ENCODE results near the gene KHK.
"Not testable (repeated sequence)": the region's sequence is repeated elsewhere in the genome, so short reads cannot be mapped to it uniquely, and the experiment has no call there.

KHK gene

DNA sequence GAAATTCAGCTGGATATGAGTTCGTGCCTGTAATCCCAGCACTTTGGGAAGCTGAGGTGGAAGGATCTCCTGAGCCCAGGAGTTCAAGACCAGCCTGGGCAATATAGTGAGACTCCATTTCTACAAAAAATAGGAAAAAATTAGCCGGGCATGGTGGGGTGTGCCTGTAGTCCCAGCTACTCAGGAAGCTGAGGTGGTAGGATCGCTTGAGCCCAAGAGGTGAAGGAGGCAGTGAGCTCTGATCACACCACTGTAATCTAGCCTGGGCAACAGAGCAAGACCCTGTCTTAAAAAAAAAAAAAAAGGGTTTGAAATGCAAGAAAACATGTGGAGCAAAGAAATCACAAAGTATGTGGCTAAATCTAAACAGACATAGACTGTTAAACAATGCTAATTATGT, 22.5 kb downstream of the KHK start:
- no peak overlapping the region for H3K4me3 ChIP-seq (replicated peaks in 1 of 2; ENCODE audit: low read depth in 2 of 2, low read length in 2 of 2)
- TF ChIP-seq, protein P1, sequence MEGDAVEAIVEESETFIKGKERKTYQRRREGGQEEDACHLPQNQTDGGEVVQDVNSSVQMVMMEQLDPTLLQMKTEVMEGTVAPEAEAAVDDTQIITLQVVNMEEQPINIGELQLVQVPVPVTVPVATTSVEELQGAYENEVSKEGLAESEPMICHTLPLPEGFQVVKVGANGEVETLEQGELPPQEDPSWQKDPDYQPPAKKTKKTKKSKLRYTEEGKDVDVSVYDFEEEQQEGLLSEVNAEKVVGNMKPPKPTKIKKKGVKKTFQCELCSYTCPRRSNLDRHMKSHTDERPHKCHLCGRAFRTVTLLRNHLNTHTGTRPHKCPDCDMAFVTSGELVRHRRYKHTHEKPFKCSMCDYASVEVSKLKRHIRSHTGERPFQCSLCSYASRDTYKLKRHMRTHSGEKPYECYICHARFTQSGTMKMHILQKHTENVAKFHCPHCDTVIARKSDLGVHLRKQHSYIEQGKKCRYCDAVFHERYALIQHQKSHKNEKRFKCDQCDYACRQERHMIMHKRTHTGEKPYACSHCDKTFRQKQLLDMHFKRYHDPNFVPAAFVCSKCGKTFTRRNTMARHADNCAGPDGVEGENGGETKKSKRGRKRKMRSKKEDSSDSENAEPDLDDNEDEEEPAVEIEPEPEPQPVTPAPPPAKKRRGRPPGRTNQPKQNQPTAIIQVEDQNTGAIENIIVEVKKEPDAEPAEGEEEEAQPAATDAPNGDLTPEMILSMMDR (IDR thresholded peaks at IDR 0.05; ENCODE audit: low read depth, low read length) = no peak
- no peak for DNase-seq (ENCODE audit: low read depth in 2 of 2)

DNA sequence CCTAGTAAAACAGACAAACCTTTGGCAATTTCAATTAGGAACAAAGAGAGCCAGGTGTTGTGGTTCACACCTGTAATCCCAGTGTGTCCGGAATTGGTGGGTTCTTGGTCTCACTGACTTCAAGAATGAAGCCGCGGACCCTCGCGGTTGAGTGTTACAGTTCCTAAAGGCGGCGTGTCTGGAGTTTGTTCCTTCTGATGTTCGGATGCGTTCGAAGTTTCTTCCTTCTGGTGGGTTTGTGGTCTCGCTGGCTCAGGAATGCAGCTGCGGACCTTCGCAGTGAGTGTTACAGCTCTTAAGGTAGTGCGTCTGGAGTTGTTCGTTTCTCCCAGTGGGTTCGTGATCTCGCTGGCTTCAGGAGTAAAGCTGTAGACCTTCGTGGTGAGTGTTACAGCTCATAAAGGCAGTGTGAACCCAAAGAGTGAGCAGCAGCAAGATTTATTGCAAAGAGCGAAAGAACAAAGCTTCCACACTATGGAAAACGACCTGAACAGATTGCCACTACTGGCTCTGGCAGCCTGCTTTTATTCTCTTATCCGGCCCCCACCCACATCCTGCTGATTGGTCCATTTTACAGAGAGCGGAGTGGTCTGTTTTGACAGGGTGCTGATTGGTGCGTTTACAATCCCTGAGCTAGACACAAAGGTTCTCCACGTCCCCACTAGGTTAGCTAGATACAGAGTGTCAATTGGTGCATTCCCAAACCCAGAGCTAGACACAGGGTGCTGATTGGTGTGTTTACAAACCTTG, 24.2 kb downstream of the KHK start:
- not testable (repeated sequence) for H3K4me3 ChIP-seq (replicated peaks in 1 of 2; ENCODE audit: low read depth in 2 of 2, low read length in 2 of 2); DNase-seq (ENCODE audit: low read depth in 2 of 2)

DNA sequence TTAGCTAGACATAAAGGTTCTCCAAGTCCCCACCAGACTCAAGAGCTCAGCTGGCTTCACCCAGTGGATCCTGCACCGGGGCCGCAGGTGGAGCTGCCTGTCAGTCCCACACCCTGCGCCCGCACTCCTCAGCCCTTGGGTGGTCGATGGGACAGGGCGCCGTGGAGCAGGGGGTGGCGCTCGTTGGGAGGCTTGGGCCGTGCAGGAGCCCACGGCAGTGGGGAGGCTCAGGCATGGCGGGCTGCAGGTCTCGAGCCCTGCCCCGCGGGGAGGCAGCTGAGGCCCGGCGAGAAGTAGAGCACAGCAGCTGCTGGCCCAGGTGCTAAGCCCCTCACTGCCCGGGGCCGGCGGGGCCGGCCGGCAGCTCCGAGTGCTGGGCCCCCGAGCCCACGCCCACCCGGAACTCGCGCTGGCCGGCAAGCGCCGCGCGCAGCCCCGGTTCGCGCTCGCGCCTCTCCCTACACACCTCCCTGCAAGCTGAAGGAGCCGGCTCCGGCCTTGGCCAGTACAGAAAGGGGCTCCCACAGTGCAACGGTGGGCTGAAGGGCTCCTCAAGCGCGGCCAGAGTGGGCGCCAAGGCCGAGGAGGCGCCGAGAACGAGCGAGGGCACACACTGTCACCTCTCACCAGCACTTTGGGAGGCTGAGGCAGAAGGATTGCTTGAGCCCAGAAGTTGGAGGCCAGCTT, 25.0 kb downstream of the KHK start:
- DNase-seq (ENCODE audit: low read depth in 2 of 2); H3K4me3 ChIP-seq (replicated peaks in 1 of 2; ENCODE audit: low read depth in 2 of 2, low read length in 2 of 2): not testable (repeated sequence)

DNA sequence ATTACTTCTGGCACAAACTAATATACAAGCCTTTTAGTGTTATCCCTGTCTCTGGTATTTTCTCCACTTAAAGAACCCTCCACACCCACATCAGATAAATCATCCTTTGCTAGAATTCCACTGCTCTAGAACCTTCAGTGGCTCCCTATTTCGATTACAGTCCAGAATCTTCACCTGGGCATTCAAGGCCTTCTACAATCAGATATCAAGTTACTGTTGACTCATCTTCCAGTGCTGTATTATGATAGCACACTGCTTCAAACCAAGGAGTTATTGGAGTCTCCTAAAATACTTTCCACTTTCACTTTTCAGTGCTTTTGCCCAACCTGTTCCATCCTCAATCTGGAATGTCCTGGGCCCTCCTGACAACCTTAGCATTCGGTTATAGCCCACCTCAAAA, 28.9 kb downstream of the KHK start:
- TF ChIP-seq, protein P1 (IDR thresholded peaks at IDR 0.05; ENCODE audit: low read depth, low read length) = no peak
- no peak overlapping the region for H3K4me3 ChIP-seq (replicated peaks in 1 of 2; ENCODE audit: low read depth in 2 of 2, low read length in 2 of 2)
- DNase-seq (ENCODE audit: low read depth in 2 of 2) = no peak

GRCh38 chr2:27117995-27118524, 31.5 kb downstream of the KHK start:
- H3K4me3 ChIP-seq (replicated peaks in 1 of 2; ENCODE audit: low read depth in 2 of 2, low read length in 2 of 2) = peak overlapping the region; percentile 46 to 48
- TF ChIP-seq, protein P1 (IDR thresholded peaks at IDR 0.05; ENCODE audit: low read depth, low read length) = no peak

DNA sequence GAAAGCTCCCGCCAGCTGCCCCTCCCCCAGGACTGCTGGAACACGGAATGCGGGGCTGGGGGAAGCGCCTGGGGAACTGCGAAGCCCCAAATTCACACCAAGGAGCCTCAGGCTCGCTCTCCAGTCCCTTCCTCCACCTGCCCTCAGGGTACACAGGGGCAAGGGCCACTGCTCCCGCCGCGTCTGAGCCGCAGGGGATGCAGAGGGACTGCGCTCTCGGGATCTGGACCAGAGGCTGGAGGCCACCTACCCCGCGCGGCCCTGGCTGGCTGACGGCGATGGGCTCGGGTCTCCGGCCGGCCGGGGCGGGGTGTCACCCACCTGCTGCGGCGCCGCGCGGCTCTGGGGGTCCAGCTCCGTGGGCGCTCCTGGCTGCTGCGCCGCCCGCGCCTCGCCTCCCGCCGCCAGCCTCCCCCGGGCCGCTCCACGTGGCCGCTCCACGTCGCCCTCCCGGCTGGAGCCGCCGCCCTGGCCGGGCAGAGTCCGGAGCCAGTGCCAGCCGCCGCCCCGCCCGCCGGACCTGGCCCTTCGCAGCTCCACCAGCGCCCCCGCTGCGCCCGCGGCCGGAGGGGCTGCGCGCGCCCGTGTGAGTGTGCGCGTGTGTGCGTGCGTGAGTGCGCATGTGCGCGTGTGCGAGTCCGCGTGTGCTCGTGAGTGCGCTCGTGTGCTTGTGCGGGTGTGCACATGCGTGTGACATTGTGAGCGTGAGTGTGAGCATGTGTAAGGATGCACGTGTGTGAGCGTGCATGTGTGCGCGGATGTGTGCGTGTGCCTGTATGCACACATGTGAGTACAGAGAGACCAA, 32.2 kb downstream of the KHK start, which contains the start of gene CGREF1:
TSS of gene CGREF1 (minus strand) at position 604 of the 805 bp plus-strand sequence. CDS start 14,762 bp downstream, outside the sequence.
- peak in 1 of 2 donors; percentile 5 for DNase-seq (ENCODE audit: low read depth in 2 of 2)
- H3K4me3 ChIP-seq (replicated peaks in 1 of 2; ENCODE audit: low read depth in 2 of 2, low read length in 2 of 2) = peak within 1 kb of the TSS; percentile 46 to 48
- TF ChIP-seq, protein P1 (IDR thresholded peaks at IDR 0.05; ENCODE audit: low read depth, low read length) = no peak

More at GRCh38 chr2:27117995-27118524, 31.5 kb downstream of the KHK start:
- DNase-seq (ENCODE audit: low read depth in 2 of 2) = no peak

- peak overlapping the region; percentile 11 to 48 for H3K4me3 ChIP-seq (replicated peaks in 1 of 2; ENCODE audit: low read depth in 2 of 2, low read length in 2 of 2)
- not testable (repeated sequence) for DNase-seq (ENCODE audit: low read depth in 2 of 2)
Measured at GRCh38 chr2:27119330-27119670, 32.7 kb downstream of the KHK start.

DNA sequence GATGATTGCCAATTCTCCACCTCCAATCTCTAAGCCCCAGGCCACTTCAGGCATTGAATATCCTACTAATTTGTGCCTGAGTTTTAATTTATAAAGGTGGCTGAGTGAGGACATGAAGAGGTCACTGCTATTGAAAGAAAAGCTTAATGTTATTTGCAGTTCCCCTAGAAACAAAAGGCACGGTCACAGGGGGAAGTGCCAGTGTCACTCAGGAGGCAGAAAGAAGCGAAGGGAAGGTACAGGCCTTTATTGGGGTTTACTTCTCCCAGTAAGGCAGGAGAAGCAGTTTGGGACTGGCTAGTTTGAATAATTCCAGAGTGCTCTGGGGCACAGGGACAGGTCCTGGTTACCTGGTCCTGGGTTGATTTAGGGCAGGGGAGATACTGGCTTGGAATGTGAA, 35.3 kb downstream of the KHK start:
- TF ChIP-seq, protein P1 (IDR thresholded peaks at IDR 0.05; ENCODE audit: low read depth, low read length) = no peak
- DNase-seq (ENCODE audit: low read depth in 2 of 2) = no peak
- no peak overlapping the region for H3K4me3 ChIP-seq (replicated peaks in 1 of 2; ENCODE audit: low read depth in 2 of 2, low read length in 2 of 2)

Measured in cardiac fibroblast (primary cell).